Activated naive CD4-positive, alpha-beta T cell treated with anti-CD3 and anti-CD28 coated beads, Interleukin-2, amount 50 U/mL, for 16 hours (primary cell): ENCODE results near the gene HECW1.

Experiments used
- DNase-seq: peaks from one replicate; pipeline ENCODE4 v3.0.0-alpha.2; 2020

The HECW1 gene

DNA sequence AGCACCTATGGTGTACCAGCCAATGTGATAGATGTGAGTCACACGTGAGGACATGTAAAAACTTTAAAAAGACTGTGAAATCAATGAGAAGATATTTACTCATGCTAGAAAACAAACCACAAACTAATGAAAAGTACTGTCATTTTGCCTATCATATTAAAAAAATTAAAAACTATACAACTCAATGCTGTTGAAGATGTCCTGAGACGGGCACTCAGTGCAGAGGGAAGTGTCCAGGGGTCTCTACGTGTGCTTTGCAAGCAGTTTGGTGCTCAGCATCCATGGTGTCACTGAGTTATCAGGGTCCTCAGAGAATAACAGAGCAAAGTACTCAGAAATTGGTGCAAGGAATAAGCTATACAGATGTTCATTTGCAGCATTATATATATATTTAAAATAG, 162.3 kb downstream of the HECW1 start:
- no peak for DNase-seq

DNA sequence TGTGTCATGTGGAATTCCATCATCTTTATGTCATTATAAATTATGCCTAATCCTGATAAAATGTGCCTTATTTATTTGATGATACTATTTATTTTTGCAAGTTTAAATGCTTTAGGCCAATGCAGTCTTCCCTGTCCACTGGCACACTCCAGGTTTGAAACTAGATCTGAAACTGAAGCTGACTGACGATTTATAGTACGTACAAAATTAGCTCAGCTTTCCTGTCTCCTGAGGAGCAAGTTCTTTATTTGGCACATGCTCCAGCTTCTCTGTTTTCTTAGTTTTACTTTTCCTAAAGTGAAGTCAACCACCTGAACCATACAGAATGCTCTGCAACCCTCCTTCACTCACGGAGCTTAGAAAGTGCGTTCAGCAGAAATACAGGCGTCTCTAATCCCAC, 164.1 kb downstream of the HECW1 start:
- no peak for DNase-seq

DNA sequence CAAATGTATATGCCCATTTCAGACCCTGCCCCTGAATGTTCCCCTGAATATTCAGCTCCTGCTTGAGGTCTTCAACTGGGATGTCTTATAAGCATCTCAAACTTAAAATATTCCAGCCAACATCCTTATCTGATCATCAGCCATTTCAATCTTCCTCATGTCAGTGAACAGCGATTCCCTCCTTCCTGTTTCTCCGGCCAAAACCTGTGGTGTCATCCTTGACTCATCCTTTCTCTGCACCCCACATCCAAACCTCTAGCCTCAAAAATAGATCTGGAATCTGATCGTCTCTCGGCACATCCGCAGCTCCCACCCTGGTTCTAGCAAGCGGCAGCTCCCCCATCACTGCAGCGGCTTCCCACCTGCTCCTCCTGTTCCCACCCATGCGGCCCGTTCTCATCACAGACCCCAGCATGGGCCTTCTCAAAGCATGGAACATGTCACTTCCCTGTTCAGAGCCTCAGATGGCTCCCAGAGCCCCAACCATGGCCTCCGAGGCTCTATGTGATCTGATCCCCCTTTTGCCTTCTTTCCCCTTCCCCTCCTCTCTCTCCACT, 165.7 kb downstream of the HECW1 start:
- DNase-seq: no peak

DNA sequence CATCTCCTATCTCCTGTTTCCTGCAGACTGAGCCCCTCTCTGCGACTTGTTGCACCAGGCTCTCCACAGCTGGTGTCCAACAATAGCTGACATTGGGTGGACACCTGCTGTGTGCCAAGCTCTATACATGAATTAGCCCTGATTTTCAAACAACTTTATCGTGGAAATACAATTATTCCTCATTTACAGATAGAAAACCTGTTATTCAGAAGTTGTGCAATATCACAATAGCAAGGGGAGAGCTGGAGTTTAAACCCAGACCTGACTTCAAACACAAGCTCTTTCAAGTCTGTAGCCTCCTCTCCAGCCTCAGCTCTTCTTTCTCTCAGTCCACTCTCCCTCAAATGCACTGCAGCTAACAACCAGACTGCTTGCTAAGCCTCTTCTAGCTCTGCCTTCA, 168.8 kb downstream of the HECW1 start:
- DNase-seq: no peak

DNA sequence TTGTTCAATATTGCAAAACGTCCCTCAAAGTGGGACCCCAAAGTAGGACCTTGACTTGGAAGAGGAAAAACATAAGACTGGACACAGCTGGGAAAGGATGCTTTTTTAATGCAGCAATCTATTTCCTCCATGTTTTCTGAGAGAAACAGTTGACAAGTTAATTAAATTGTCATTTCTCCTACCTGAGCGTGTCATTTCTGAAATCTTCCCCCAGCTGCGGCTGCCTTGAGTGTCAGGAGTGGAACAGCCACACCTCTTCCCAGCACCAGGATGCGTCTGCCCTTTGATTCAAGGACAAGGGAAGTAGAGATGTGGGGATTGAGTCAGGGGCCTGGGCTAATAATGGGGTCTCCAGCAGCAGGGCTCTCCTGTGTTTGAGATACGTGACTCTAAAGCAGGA, 171.3 kb downstream of the HECW1 start:
- no peak for DNase-seq

DNA sequence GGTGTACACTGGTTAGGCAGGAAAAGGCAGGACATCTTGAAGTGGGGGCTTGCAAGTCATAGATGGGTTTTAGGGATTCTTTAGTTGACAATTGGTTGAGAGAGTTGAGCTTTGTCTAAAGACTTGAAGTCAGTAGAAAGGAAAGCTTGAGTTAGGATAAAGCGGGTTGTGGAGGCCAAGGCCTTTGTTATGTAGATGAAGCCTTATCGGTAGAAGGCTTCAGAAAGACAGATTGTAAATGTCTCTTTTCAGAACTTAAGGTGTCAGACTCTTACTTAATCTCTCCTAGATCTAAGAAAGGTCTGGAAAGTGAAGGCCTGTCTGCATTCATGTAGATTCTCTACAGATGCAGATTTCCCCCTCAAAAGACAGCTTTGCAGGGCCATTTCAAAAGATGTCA, 177.4 kb downstream of the HECW1 start:
- no peak for DNase-seq

DNA sequence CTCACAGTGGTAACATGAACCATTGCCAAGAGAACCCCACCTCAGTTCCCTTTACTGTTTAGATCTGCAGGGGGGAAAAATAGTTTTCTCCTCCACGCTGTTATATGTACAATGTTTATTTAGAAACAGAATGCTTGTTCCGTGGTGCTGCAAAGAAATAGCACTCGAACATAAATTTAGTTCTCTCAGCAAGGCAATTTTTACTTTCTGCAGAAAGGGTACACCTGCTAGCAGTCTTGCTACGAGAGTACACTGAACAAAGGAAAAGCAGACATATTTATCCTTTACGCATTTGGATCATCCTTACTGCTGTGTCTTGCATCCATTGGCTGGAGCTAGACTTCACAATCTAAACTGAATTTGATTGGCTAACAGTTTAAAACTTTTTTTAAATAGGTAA, 178.5 kb downstream of the HECW1 start:
- no peak for DNase-seq

DNA sequence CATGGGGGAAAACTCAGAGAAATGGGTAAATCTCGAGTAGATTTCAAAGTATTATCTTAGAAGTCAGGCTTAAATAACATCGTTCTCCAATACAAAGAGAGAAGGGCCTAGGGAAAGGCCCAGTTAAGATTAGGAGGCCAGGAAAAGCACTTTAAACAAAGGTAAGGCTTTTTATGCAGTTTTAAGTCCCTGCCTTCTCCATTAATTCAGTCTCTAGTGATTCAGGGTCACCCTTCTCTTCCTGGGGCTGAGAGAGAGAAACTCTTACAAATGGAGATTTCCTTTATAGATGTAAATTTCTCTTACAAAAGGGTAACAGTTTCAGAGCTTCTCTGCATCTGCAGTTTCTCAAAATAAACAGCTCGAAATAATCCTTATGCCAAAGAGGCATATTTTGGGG, 179.3 kb downstream of the HECW1 start:
- no peak for DNase-seq

DNA sequence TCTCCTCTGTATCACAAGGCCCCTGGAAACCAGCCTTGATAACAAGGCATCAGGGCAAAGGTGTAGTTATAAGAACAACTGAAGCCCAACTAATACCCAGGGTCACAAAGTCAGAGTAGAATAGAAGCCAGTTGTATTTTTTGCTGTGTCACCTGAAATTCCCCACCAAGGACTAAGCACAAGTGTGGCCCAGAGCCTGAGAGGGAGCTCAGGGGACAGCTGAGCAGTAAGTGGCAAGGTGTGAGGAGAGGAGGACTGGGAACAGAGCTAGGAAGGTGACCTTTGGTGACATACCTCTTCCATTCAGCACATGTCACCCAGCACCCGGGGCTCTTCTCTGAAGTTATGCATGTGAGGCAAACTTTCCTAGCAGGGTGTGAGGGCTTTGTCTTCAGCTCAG, 179.9 kb downstream of the HECW1 start:
- DNase-seq: no peak

DNA sequence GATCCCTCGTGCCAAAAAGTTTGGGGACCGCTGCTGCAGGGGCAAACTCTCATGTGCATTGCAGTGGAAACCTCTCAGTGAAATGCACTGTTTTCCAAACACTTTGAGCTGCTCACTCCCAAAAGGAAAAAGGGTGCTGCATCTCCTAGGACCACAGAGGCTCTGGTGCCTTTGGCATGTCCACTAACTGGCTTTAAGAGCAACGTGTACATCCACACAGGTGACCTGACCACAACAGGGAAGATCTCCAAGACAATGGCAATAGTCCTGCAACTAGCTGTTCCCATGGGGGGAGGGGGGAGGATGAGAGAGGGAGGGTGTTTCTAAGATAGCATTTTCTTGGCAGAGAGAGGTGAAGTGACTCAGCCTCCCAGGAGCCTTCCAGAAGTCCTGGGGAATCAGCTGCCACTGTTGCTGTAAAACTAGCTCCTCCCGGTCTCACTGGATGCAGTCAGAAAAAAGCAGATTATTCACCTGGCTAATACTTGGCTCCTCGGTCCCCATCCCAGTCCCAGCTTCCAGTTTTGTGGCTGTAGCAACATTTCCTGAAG, 181.7 kb downstream of the HECW1 start:
- no peak for DNase-seq

DNA sequence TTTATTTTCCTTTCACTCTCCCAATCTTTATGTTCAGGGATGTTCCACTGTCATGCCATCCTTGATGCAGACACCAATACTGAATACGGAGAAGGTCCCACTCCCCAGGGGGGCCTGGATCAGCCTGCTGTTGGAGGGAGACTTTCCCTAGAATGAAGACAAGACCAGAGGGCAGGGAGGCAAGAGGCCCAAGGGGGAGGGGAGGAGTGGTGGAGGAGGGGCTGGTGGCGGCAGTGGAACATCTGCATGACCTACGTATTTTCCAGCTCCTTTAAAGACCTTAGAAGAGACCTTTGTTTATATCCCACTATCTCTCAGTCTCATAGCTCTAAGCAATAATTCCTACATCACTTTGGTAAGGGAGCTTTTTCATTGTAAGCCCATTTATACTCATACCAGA, 183.0 kb downstream of the HECW1 start:
- DNase-seq: no peak

DNA sequence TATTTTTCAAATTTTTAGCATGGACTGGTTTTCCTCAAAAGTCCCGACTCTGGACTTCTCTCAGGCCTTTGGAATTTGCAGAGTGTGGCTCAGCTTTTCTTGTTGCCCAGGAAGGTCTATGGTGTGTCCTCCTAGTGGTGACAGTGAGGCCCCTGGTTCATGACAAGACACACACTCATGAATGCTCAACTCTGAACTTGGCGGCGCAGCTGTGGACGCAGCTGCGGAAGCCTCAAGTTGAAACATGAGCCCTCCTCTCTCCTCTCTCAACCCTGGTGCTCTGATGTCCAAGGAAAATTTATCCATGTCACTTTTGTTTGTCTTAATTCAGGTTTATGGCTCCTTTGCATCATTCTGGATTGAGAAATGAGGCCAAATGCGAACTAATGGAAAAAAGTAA, 183.9 kb downstream of the HECW1 start:
- no peak for DNase-seq

DNA sequence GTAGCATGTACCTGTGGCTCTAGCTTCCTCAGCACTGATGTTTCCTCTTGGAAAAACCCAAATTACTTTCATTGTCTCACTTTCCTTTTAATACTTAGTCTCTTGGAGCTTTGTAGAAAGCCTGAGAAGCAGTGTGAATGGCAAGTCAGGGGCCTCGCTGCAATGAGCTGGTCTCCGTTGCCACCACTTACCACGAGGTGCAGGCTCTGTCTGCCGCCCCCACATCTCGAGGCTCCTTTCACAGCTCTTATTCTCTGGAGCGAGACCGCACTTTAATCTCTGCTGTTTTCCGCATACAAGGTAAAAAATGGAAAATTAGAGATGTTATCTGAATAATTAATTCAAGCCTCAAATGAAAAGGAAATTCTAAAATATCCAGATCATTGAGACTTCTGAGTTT, 186.2 kb downstream of the HECW1 start:
- DNase-seq: no peak

DNA sequence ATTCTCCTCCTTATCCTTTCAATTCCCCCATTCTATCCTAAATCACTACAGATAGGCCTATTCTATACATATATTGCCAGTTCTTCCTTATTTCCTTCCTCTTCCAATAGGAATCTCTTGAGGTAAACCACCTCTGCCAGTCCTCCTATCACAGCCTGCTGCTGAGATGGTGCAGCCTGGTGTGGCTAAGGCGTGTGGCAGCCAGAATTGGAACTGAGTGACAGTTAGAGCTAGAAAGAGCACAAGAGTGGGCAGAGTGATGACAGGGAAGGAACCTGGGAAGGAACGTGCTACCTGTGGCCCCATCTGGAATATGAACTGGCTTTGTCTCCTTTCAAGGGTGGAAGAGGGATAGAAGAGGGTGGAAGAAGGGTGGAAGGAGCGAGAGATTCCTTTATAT, 187.7 kb downstream of the HECW1 start:
- no peak for DNase-seq

DNA sequence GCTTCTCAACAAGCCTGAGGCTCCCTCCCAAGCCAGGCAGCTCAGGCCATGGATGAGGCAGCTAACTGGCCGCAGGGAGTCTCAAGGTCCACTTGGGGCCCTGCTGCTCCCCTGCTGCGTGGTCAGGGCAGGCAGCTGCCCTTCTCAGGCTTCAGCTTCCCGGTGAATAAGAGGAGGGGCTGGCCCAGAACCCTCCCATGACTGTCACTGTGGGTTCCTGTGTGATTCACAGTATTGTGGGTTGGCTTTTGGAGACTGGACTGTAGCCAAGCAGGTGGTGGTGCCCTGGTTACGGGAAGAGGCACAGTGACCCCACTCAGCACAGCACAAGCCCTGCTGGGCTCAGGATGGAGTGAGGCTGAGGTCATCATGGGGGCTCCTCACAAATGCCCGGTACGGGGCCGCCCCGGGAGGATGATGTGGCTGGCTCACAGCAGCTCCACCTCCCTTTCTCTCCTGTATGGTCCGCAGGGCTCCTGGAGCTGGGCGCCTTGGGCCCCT, 189.8 kb downstream of the HECW1 start:
- no peak for DNase-seq

DNA sequence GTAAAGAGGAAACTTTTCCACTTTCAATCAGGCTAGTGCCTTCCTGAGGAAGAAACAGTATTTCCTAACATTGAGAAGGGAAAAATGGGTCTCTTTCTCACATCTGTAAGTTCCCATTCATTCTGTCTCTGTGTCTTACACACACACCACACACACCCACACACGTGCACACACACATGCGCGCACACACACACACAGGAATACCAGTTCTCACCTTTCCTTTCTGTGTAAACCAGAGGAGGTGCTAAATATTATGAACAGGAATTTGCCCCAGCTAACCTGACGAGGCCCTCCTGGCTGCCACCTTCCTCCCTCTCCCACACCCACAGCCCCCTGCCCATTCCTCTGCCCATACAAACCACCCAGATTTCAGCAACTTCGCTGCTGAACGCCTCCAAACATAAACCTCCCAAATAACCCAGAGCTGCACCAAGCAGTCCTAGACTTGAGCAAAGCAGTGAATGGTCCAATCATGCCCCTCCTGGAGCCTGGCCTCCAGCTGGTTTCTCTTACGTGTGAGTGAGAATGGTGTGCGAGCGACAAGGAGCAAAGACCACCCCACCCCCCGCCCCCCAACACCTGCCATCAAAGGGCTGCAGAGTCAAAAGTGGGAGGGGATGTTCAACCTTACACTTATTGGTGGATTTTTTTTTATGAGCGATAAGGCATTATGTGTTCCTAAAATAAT, 190.5 kb downstream of the HECW1 start:
- no peak for DNase-seq

DNA sequence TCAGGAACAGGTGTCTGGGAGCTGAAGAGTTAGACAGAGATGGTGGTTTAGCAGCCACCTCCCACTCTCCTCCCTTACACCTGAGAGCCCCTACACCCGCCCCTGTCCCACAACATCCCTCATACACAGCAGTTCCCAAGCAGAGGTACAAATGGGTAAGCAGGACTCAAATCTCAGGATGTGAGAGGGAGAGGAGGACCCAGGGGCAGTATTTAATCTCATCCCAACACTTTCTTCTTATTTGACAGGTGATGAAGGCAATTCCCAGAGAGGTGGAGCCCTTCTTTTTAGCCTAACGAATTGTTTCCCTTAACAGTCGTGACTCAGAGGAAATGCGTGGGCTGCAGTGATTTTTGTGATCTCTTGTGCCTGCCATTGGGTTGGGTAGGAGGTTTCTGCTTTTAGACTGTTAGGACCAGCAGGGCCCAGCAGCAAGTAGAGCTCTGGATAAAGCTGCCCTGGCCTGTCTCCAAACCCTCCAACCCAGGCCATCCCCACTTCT, 191.3 kb downstream of the HECW1 start:
- peak; percentile 65 for DNase-seq

DNA sequence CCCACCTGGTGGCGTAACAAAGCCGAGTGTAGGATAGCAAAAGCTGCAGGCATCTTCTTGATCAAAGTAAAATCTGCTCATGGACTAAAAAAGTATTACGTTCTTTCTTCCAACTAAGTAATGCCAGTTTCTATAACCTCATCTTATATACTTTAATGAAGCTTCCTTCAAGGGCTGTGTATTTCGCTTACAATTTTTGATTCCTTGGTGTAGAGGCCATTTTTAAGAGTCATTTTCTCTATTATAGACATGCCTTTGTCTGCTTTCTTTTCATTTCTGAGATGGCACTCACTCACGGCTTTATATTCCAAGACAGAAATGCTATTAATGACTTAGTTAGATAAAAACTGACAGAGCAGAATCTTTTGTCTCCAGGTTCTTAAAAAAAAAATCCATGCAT, 194.0 kb downstream of the HECW1 start:
- no peak for DNase-seq

DNA sequence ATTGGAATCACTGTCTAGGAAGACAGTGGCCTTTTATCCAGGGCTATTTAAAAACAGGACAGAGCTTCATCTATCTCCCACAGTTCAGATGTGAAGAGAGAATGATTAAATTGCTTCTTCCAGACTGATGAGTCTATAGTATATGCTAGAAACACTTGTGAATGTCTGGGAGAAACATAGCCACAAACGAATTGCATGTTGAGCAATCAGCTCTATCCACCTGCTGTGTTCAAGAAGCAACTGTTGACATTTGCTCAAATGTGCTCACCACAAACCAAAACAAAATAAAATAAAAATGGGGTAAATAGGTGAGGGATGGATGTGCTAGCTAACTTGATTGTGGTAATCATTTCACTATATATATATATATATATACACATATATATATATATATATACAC, 195.1 kb downstream of the HECW1 start:
- DNase-seq: no peak

DNA sequence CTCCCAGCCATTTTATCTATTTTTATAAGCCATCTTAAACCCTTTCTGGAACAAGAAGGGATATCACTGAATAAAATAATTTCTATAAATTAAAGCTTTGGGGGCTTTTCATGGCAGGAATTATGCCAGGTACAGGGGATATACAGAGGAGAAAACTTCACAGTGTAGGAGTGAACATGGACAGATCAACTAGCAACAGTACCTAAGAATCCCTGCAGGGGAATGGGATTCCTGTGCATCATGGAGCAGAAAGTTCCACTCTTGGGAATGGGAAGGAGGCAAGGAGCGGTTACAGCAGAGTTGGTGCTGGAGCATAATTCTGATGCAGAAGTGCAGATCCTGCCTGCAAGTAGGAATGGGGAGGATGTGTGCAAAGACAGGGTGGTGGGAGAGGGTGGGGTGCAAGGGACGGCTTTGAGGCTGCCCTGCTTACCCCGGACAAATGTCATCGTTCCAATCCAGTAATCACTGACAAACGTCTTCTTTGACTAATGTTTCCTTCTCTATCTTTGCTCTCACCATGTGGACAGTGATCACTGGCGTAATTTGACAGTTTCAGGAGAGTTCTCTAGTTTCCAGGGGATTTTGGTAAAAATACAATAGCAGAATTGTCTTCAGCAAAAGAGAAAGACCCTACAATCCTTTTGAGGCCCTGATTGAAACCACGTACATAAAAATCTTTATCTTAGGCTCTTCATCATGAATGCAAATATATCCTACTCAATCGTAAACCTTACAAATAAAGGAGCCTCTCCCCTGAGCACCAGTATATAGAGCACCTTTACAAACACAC, 196.7 kb downstream of the HECW1 start:
- no peak for DNase-seq

DNA sequence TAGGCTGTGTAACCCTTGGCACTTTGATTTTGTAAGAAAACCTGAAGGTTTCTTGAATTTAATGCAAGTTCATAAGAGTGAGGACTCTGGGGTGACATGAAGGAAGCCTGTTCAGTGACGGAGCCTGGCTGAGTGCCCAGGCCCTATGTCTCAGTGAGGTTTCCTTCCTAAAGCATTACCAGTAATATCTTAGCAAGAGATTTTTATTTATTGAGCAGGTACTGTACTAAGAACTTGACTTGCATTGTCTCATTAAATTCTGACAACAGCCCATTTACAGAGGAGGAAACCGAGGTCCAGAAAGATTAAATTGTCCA, 197.2 kb downstream of the HECW1 start:
- no peak for DNase-seq

DNA sequence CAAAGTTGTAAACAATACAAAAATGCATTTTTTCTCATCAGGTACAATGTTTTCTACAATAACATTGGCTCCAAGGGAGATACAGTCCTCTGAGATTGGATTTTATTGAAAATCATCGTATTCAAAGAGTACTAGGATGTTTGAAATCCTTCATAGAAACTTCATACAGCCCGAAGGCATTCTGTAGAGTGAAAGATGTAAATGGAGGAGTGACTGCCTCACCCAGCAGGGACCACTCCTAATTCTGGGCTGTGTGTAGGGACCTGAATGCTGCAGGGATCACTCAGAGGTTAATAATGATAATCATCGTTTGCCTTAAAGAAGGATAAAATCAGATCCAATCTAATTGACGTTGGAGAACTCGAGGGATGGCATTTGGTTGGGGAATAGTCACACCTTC, 198.6 kb downstream of the HECW1 start:
- no peak for DNase-seq

DNA sequence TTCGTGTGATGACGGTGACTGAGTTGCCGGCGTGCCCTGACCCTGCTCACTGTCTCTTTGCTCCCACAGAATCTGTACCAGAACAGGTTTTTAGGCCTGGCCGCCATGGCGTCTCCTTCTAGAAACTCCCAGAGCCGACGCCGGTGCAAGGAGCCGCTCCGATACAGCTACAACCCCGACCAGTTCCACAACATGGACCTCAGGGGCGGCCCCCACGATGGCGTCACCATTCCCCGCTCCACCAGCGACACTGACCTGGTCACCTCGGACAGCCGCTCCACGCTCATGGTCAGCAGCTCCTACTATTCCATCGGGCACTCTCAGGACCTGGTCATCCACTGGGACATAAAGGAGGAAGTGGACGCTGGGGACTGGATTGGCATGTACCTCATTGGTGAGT, 199.2 kb downstream of the HECW1 start:
- DNase-seq: no peak
